ES-I3 (cell line): ENCODE data around the gene UAP1.

ENCODE experiments used
- H3K36me3 ChIP-seq: 2 replicates; pipeline ENCODE4 v1.6.1; 2013; ENCODE audit warnings: mild to moderate bottlenecking, low read length, control low read depth, moderate library complexity; ENCODE audit not compliant: insufficient read depth
- H3K4me1 ChIP-seq: 2 replicates; pipeline ENCODE4 v1.6.1; 2013; ENCODE audit warnings: mild to moderate bottlenecking, control low read depth, low read length; ENCODE audit not compliant: insufficient read depth
- H3K9ac ChIP-seq: 2 replicates; pipeline ENCODE4 v1.6.1; 2013; ENCODE audit warnings: low read depth, mild to moderate bottlenecking, low read length, moderate library complexity
- H3K9me3 ChIP-seq: 2 replicates; pipeline ENCODE4 v1.6.1; 2013; ENCODE audit warnings: mild to moderate bottlenecking, low read length, moderate library complexity; ENCODE audit not compliant: control insufficient read depth, insufficient read depth

UAP1 gene

GRCh38 chr1:162633081-162633762, 71.7 kb downstream of the UAP1 start:
- Histone ChIP-seq H3K36me3 (no peaks in the 10 kb centered on the region), H3K4me1 (peaks cover 7% of the 10 kb centered on the region), H3K9ac (peak overlapping the region; percentile 42), H3K9me3 (no peaks in the 10 kb centered on the region)

- no peaks in the 10 kb centered on the region for H3K36me3 ChIP-seq
- H3K9ac ChIP-seq = no peak overlapping the region
- H3K9me3 ChIP-seq = no peaks in the 10 kb centered on the region
- peaks cover 7% of the 10 kb centered on the region for H3K4me1 ChIP-seq
Measured at GRCh38 chr1:162635418-162635817, 73.9 kb downstream of the UAP1 start.

GRCh38 chr1:162639718-162640117, 78.2 kb downstream of the UAP1 start:
- H3K9me3 ChIP-seq = no peaks in the 10 kb centered on the region
- no peaks in the 10 kb centered on the region for H3K36me3 ChIP-seq
- no peaks in the 10 kb centered on the region for H3K4me1 ChIP-seq
- no peak overlapping the region for H3K9ac ChIP-seq

GRCh38 chr1:162641114-162641513, 79.6 kb downstream of the UAP1 start:
- Histone ChIP-seq H3K9ac (no peak overlapping the region), H3K36me3 (0 out of 2 replicates have a peak, but pooled peaks cover 2% of the 10 kb centered on the region), H3K9me3 (no peaks in the 10 kb centered on the region), H3K4me1 (no peaks in the 10 kb centered on the region)

GRCh38 chr1:162644986-162645314, 83.4 kb downstream of the UAP1 start:
- Histone ChIP-seq H3K9me3 (no peaks in the 10 kb centered on the region), H3K4me1 (no peaks in the 10 kb centered on the region), H3K36me3 (0 out of 2 replicates have a peak, but pooled peaks cover 2% of the 10 kb centered on the region), H3K9ac (no peak overlapping the region)

GRCh38 chr1:162645666-162646065, 84.1 kb downstream of the UAP1 start:
- H3K36me3 ChIP-seq = 0 out of 2 replicates have a peak, but pooled peaks cover 2% of the 10 kb centered on the region
- no peak overlapping the region for H3K9ac ChIP-seq
- H3K9me3 ChIP-seq = no peaks in the 10 kb centered on the region
- H3K4me1 ChIP-seq = no peaks in the 10 kb centered on the region

- Histone ChIP-seq H3K36me3 (0 out of 2 replicates have a peak, but pooled peaks cover 2% of the 10 kb centered on the region), H3K4me1 (no peaks in the 10 kb centered on the region), H3K9me3 (no peaks in the 10 kb centered on the region), H3K9ac (no peak overlapping the region)
Measured at GRCh38 chr1:162649583-162649982, 88.1 kb downstream of the UAP1 start.
